Heart right ventricle (tissue), 16 donors: Measurements from ENCODE around the gene FGF12. TPM values are rescaled to one million over a fixed set of nuclear protein-coding genes. Genes with fewer than 3 reads are reported as not detected.

Experiments
- ATAC-seq, 8 donors: fragments of 200-7000 bp; cut with Tn5 transposase; one replicate each; pipeline ENCODE4 v1.9.1; 2020; ENCODE audit warnings: mild to moderate bottlenecking in 8 of 8, moderate library complexity in 8 of 8, moderate number of reproducible peaks in 1 of 8
- DNase-seq, 2 donors: peaks; one replicate each; pipeline ENCODE4 v3.0.0-alpha.2; 2020
- H3K27ac ChIP-seq, 10 donors: fragments of 200-600 bp; sonication (generic) in 2 of 10; one replicate each; pipeline versions ENCODE4 v1.5.0 to v1.8.0; 2020 to 2022; ENCODE audit warnings: mild to moderate bottlenecking in 3 of 10
- H3K27me3 ChIP-seq, 7 donors: fragments of 200-600 bp; one replicate each; pipeline ENCODE4 v1.8.0; 2021 to 2022; ENCODE audit warnings: mild to moderate bottlenecking in 2 of 7
- H3K36me3 ChIP-seq, 9 donors: fragments of 200-600 bp; sonication (generic) in 1 of 9; one replicate each; pipeline versions ENCODE4 v1.5.0 to v1.8.0; 2020 to 2022; ENCODE audit warnings: mild to moderate bottlenecking in 2 of 9
- H3K4me1 ChIP-seq, 9 donors: fragments of 200-600 bp; sonication (generic) in 1 of 9; one replicate each; pipeline versions ENCODE4 v1.5.0 to v1.8.0; 2020 to 2022; ENCODE audit warnings: mild to moderate bottlenecking in 4 of 9
- H3K4me3 ChIP-seq, 10 donors: fragments of 200-600 bp; sonication (generic) in 2 of 10; one replicate each; pipeline versions ENCODE4 v1.5.0 to v1.8.0; 2020 to 2022; ENCODE audit warnings: mild to moderate bottlenecking in 7 of 10, moderate library complexity in 2 of 10
- H3K9me3 ChIP-seq, 11 donors: fragments of 200-600 bp in 10 of 11; sonication (generic) in 2 of 11; one replicate each; pipeline versions ENCODE4 v1.5.0 to v1.8.0; 2013 to 2022; ENCODE audit warnings: mild to moderate bottlenecking in 2 of 11, control low read depth in 1 of 11, moderate library complexity in 1 of 11
- CTCF ChIP-seq, 9 donors: fragments of 200-600 bp; sonication (generic) in 2 of 9; IDR thresholded peaks; one replicate each; pipeline versions ENCODE4 v1.5.0 to v1.8.0; 2021 to 2022; ENCODE audit warnings: antibody characterized with exemption in 9 of 9, mild to moderate bottlenecking in 5 of 9, moderate library complexity in 1 of 9
- WGBS, 2 donors: extraction: QIAGEN DNeasy Blood & Tissue Kit; methylation state at CpG; one replicate each; pipeline ENCODE4 v1.1.7; 2013; ENCODE audit warnings: inconsistent platforms in 1 of 2; 5-methylcytosine and 5-hydroxymethylcytosine counted together
- intact Hi-C, 10 donors: fragments of 100-400 bp; cut with DNase I; formaldehyde crosslinking; loops; one replicate each; pipeline versions ENCODE4 v1.11.1 to v1.14.2; 2022
- polyA plus RNA-seq, 2 donors: library from polyadenylated mRNA; stranded (reverse); fragments of 200-250 nt; gene quantifications; one replicate each; pipeline ENCODE4 v1.2.3, GENCODE V29; 2013
- total RNA-seq, 10 donors: library from RNA; stranded (reverse); fragmentation: NEBNext Ultra II Directional in 3 of 10; extraction: Animal tissue kit (Norgen Biotek cat#: 25700) in 3 of 10; gene quantifications; one replicate each; pipeline versions ENCODE4 v1.2.1 to v1.2.4, GENCODE V29; 2021 to 2023
- donor health status: Arrhythmogenic right ventricular cardiomyopathy.
- donor health status: ischemic (EF 13 %, LVEDD 7.1; RV severe dilation, severe dysfunction).
- donor health status: healthy with polysubstance abuse.
- donor health status: DM: no; HTN: yes; CAD: no.
- donor health status: DM: no; HTN: no; CAD: no.
- donor health status: ischemic (EF 25% LVEDD 6.9; RV normal size, moderate dysfunction).
- donor health status: ischemic (EF 25% LVEDD 5.7; RV mildly dilated, moderate dysfunction).
- donor health status: healthy.
- donor health status: DM: yes; HTN: yes; CAD: no.
- donor health status: Ischemic cardiomyopathy.
- donor health status: ischemic (EF 35%, LVEDD 5.7; RV mildly dilated, moderate dysfunction).
- donor health status: nonischemic (EF 11% LVEDD 7.7; RV severe dilation, severe dysfunction).
- donor health status: DM: yes; HTN: yes; CAD: no.
- donor health status: PGD.
- donor health status: ischemic (EF 29% LVEDD 5.4; RV normal size, mild dysfunction).
- donor health status: nonischemic (EF 23%, LVEDD 6.1; RV moderate dilation, normal function).

The FGF12 gene
- total and polyA plus RNA-seq, 12 donors = 26.5 to 504 (median 313) TPM

GRCh38 chr3:192482809-192483208 is 244.5 kb downstream of the FGF12 start:
- DNase-seq = no peak
- H3K9me3 ChIP-seq = no peaks in the 10 kb centered on the region
- H3K27ac ChIP-seq = peak overlapping the region in 7 of 10 donors; percentile 1 to 49 (median 21)
- intact Hi-C loops = loop anchor here in 1 of 10 donors (5.0 kb wide), 1 partner anchor 34 kb away; no protein-coding TSS in a partner anchor
- 41 to 49% methylated on average over 2 of the region's 2 CpGs for WGBS, 2 donors
- H3K27me3 ChIP-seq = no peaks in the 10 kb centered on the region
- peak overlapping the region in 6 of 10 donors; percentile 6 to 35 (median 22) for H3K4me3 ChIP-seq
- peak in 1 of 8 donors; percentile 16 for ATAC-seq
- no peak for TF ChIP-seq CTCF (IDR thresholded peaks at IDR 0.05)
- H3K4me1 ChIP-seq = peaks cover 0 to 35% (median 15%) of the 10 kb centered on the region in 9 donors
- H3K36me3 ChIP-seq = no peaks in the 10 kb centered on the region

- intact Hi-C loops = loop anchor here in 1 of 10 donors (5.0 kb wide), 1 partner anchor 35 kb away; no protein-coding TSS in a partner anchor
- H3K27me3 ChIP-seq = no peaks in the 10 kb centered on the region
- no peak for DNase-seq
- H3K4me3 ChIP-seq = no peak overlapping the region
- TF ChIP-seq CTCF (IDR thresholded peaks at IDR 0.05) = no peak
- no peaks in the 10 kb centered on the region for H3K36me3 ChIP-seq
- ATAC-seq = no peak
- peak overlapping the region in 4 of 10 donors; percentile 1 to 23 (median 21) for H3K27ac ChIP-seq
- H3K9me3 ChIP-seq = no peaks in the 10 kb centered on the region
- 77 to 86% methylated on average over 7 of the region's 7 CpGs for WGBS, 2 donors
- peaks cover 0 to 32% (median 15%) of the 10 kb centered on the region in 9 donors for H3K4me1 ChIP-seq
Observed at GRCh38 chr3:192482391-192482790, 244.9 kb downstream of the FGF12 start.

GRCh38 chr3:192481638-192482037 is 245.7 kb downstream of the FGF12 start:
- Histone ChIP-seq H3K9me3 (no peaks in the 10 kb centered on the region), H3K4me1 (peaks cover 0 to 24% (median 10%) of the 10 kb centered on the region in 9 donors), H3K27ac (no peak overlapping the region), H3K36me3 (no peaks in the 10 kb centered on the region), H3K27me3 (no peaks in the 10 kb centered on the region), H3K4me3 (no peak overlapping the region)
- ATAC-seq = no peak
- no peak for TF ChIP-seq CTCF (IDR thresholded peaks at IDR 0.05)
- 84 to 85% methylated on average over 5 of the region's 5 CpGs for WGBS, 2 donors
- no peak for DNase-seq
- intact Hi-C loops = loop anchor here in 1 of 10 donors (5.0 kb wide), 1 partner anchor 36 kb away; no protein-coding TSS in a partner anchor

- H3K4me1 ChIP-seq = peaks cover 0 to 9% (median 5%) of the 10 kb centered on the region in 9 donors
- H3K9me3 ChIP-seq = no peaks in the 10 kb centered on the region
- peaks cover 0 to 11% (median 0%) of the 10 kb centered on the region in 7 donors for H3K27me3 ChIP-seq
- H3K4me3 ChIP-seq = no peak overlapping the region
- H3K27ac ChIP-seq = peak overlapping the region in 1 of 10 donors; percentile 26
- intact Hi-C loops = loop anchor here (1.0 to 10.0 kb wide), 12 partner anchors 95 to 1117 kb away; no protein-coding TSS in a partner anchor
- WGBS, 2 donors = 26 to 29% methylated on average over 13 of the region's 13 CpGs
- H3K36me3 ChIP-seq = no peaks in the 10 kb centered on the region
- ATAC-seq (peak; percentile 58 to 83 (median 78)), DNase-seq (peak; percentile 19 to 47)
- peak; percentile 81 to 96 (median 91) for TF ChIP-seq CTCF (IDR thresholded peaks at IDR 0.05)
Observed at GRCh38 chr3:192467230-192468140, 259.9 kb downstream of the FGF12 start.
